ENCODE measurements around the gene NYNRIN. TPM values are rescaled to one million over a fixed set of nuclear protein-coding genes. Genes with fewer than 3 reads are reported as not detected.

The NYNRIN gene
- total and polyA plus RNA-seq, 2 donors (not counting 3 experiments of a cell fraction or from before 2014, with no cell fraction given): 37.2 to 42.8 TPM

- Histone ChIP-seq H2AFZ (ENCODE audit: low read depth, low read length) (no peak overlapping the region), H3K9ac (replicated peaks; ENCODE audit: extremely low read depth, insufficient read depth, low read length) (no peak overlapping the region), H3K9me1 (replicated peaks; ENCODE audit: control insufficient read depth, extremely low read depth, insufficient read depth, low read length) (no peaks in the 10 kb centered on the region), H3K9me3 (replicated peaks; ENCODE audit: control insufficient read depth, insufficient read depth, low read length) (no peaks in the 10 kb centered on the region), H3K36me3 (ENCODE audit: control insufficient read depth in 2 of 2, extremely low read depth in 1 of 2, insufficient read depth in 2 of 2, low read length in 2 of 2) (no peaks in the 10 kb centered on the region), H3K79me2 (ENCODE audit: control insufficient read depth, insufficient read depth, low read length) (no peaks in the 10 kb centered on the region), H4K20me1 (replicated peaks; ENCODE audit: control insufficient read depth, extremely low read depth, insufficient read depth, low read length) (no peaks in the 10 kb centered on the region), H3K27ac (ENCODE audit: insufficient read depth, low read depth, low read length) (no peak overlapping the region), H3K4me3 (replicated peaks in 1 of 3; ENCODE audit: insufficient read depth in 1 of 3, low read depth in 1 of 3, low read length in 3 of 3) (no peak overlapping the region), H3K27me3 (ENCODE audit: control insufficient read depth in 2 of 2, insufficient read depth in 2 of 2, low read length in 2 of 2) (no peaks in the 10 kb centered on the region), H3K4me2 (ENCODE audit: insufficient read depth, low read length) (no peak overlapping the region), H3K4me1 (ENCODE audit: control insufficient read depth, extremely low read depth, insufficient read depth, low read length) (no peaks in the 10 kb centered on the region)
- DNase-seq (ENCODE audit: low read depth, low spot score): no peak
- intact Hi-C loops (cut with micrococcal nuclease): no loop called here
- no TSS peak for BruUV-seq (replicated peaks)
- ChIA-PET POLR2A (no interaction called here), CTCF (no interaction called here)
- FAIRE-seq: no peak
- no peak for TF ChIP-seq FOS (IDR thresholded peaks at IDR 0.05; ENCODE audit: borderline replicate concordance, insufficient read depth, low read length)
- no peak for TF ChIP-seq GATA2 (IDR thresholded peaks at IDR 0.05; ENCODE audit: insufficient read depth, insufficient read length, low read depth, low read length)
- no peak for TF ChIP-seq CTCF (IDR thresholded peaks at IDR 0.05; ENCODE audit: extremely low read depth in 1 of 2, insufficient read depth in 1 of 2, low read depth in 1 of 2, low read length in 2 of 2)
- no peak for TF ChIP-seq POLR2A (IDR thresholded peaks at IDR 0.05; ENCODE audit: low read depth, low read length)
- no peak for TF ChIP-seq JUN (IDR thresholded peaks at IDR 0.05; ENCODE audit: borderline replicate concordance, insufficient read depth, insufficient read length, low read depth)
- no peak for TF ChIP-seq MYC (IDR thresholded peaks at IDR 0.05; ENCODE audit: low read depth, low read length)
- no peak for TF ChIP-seq EZH2 (IDR thresholded peaks at IDR 0.05; ENCODE audit: borderline replicate concordance, low read depth, low read length, severe bottlenecking)
- TF ChIP-seq MAX (IDR thresholded peaks at IDR 0.05; ENCODE audit: insufficient read depth, insufficient read length): no peak
- TF ChIP-seq POLR2AphosphoS5 (IDR thresholded peaks at IDR 0.05; ENCODE audit: insufficient read depth, low read depth, low read length): no peak
- dilution Hi-C loops (cut with MboI; ENCODE audit: extremely low pct_ligation_motif_present, low sequenced_read_pairs): no loop called here
Measured at GRCh38 chr14:24463017-24463883, 64.4 kb downstream of the NYNRIN start.

All from endothelial cell of umbilical vein (primary cell).